Activated naive CD4-positive, alpha-beta T cell treated with anti-CD3 and anti-CD28 coated beads for 36 hours (primary cell): Measurements from ENCODE around the gene UBE3C. TPM values are rescaled to one million over a fixed set of nuclear protein-coding genes. Genes with fewer than 3 reads are reported as not detected.
"Not testable (repeated sequence)": the region's sequence is repeated elsewhere in the genome, so short reads cannot be mapped to it uniquely, and the experiment has no call there.

Source experiments
- CTCF ChIA-PET: fragments of 350-600 bp; sonication (Branson Sonifier 250); formaldehyde crosslinking; loops from one replicate; lab custom pipeline; 2021; ENCODE audit warnings: antibody characterized with exemption; lab: Charles Lee
- DNase-seq: peaks from one replicate; pipeline ENCODE4 v3.0.0-alpha.2; 2020
- H3K27ac Mint-ChIP-seq: one replicate; pipeline ENCODE4 v1.8.0; 2021; ENCODE audit warnings: mild to moderate bottlenecking, mixed read lengths
- H3K27me3 Mint-ChIP-seq: one replicate; pipeline ENCODE4 v1.8.0; 2021; ENCODE audit warnings: low read depth, mixed read lengths
- H3K36me3 Mint-ChIP-seq: one replicate; pipeline ENCODE4 v1.8.0; 2021; ENCODE audit warnings: low read depth, mixed read lengths
- H3K4me1 Mint-ChIP-seq: one replicate; pipeline ENCODE4 v1.8.0; 2021; ENCODE audit warnings: low read depth, mixed read lengths
- H3K4me3 Mint-ChIP-seq: one replicate; pipeline ENCODE4 v1.8.0; 2021; ENCODE audit warnings: mild to moderate bottlenecking, moderate library complexity, mixed read lengths
- H3K9me3 Mint-ChIP-seq: one replicate; pipeline ENCODE4 v1.8.0; 2021; ENCODE audit warnings: mixed read lengths
- intact Hi-C: fragments of 100-400 bp; cut with micrococcal nuclease; formaldehyde crosslinking; loops from one replicate; pipeline ENCODE4 v1.15.1; 2023
- total RNA-seq, 2 experiments: library from RNA; stranded (reverse); gene quantifications; one replicate each; pipeline ENCODE4 v1.2.3, GENCODE V29; 2021

The UBE3C gene
- total RNA-seq, 2 experiments from 2014 or later, result 52.9 to 55.7 TPM

GRCh38 chr7:157250605-157251228, 112.0 kb downstream of the UBE3C start:
- CTCF ChIA-PET, result interaction anchor here (0.8 to 3.8 kb wide), 12 partner anchors 10 to 351 kb away, joined by 3 to 15 read pairs (median 4); no protein-coding TSS in a partner anchor

GRCh38 chr7:157251817-157252216, 113.1 kb downstream of the UBE3C start:
- intact Hi-C loops, H3K27ac Mint-ChIP-seq, H3K4me3 Mint-ChIP-seq: not testable (repeated sequence)

More at GRCh38 chr7:157250605-157251228, 112.0 kb downstream of the UBE3C start:
- Mint-ChIP-seq H3K9me3 (no peaks in the 10 kb centered on the region), H3K36me3 (peaks cover 7% of the 10 kb centered on the region), H3K4me3 (no peak overlapping the region), H3K4me1 (no peaks in the 10 kb centered on the region), H3K27ac (no peak overlapping the region), H3K27me3 (no peaks in the 10 kb centered on the region)
- DNase-seq, result peak; percentile 70
- intact Hi-C loops, result loop anchor here (1.0 kb wide), 2 partner anchors 280 to 341 kb away; no protein-coding TSS in a partner anchor

GRCh38 chr7:157253850-157254249, 115.1 kb downstream of the UBE3C start:
- Mint-ChIP-seq H3K4me1 (no peaks in the 10 kb centered on the region), H3K27ac (no peak overlapping the region), H3K9me3 (no peaks in the 10 kb centered on the region), H3K27me3 (no peaks in the 10 kb centered on the region), H3K4me3 (no peak overlapping the region), H3K36me3 (peaks cover 19% of the 10 kb centered on the region)
- intact Hi-C loops, result no loop called here
- CTCF ChIA-PET, result no interaction called here
- no peak for DNase-seq

More at GRCh38 chr7:157251817-157252216, 113.1 kb downstream of the UBE3C start:
- H3K36me3 Mint-ChIP-seq, result peaks cover 12% of the 10 kb centered on the region
- not testable (repeated sequence) for H3K9me3 Mint-ChIP-seq, H3K27me3 Mint-ChIP-seq, H3K4me1 Mint-ChIP-seq, DNase-seq
- CTCF ChIA-PET, result interaction anchor here (0.6 to 2.0 kb wide), 5 partner anchors 18 to 120 kb away, joined by 3 to 6 read pairs (median 4); no protein-coding TSS in a partner anchor

GRCh38 chr7:157254781-157255180, 116.1 kb downstream of the UBE3C start:
- H3K27me3 Mint-ChIP-seq, H3K4me3 Mint-ChIP-seq, H3K27ac Mint-ChIP-seq, H3K9me3 Mint-ChIP-seq, intact Hi-C loops, H3K4me1 Mint-ChIP-seq, DNase-seq: not testable (repeated sequence)
- H3K36me3 Mint-ChIP-seq, result peaks cover 17% of the 10 kb centered on the region
- CTCF ChIA-PET, result interaction anchor here (0.6 to 0.9 kb wide), 2 partner anchors 19 to 384 kb away, joined by 3 read pairs; no protein-coding TSS in a partner anchor

- no peak for DNase-seq
- Mint-ChIP-seq H3K4me1 (no peaks in the 10 kb centered on the region), H3K27ac (no peak overlapping the region), H3K36me3 (peaks cover 18% of the 10 kb centered on the region), H3K4me3 (no peak overlapping the region), H3K27me3 (no peaks in the 10 kb centered on the region), H3K9me3 (no peaks in the 10 kb centered on the region)
- intact Hi-C loops, result no loop called here
- CTCF ChIA-PET, result interaction anchor here (0.6 to 1.1 kb wide), 3 partner anchors 14 to 384 kb away, joined by 3 read pairs; no protein-coding TSS in a partner anchor
Measured at GRCh38 chr7:157255201-157255606, 116.5 kb downstream of the UBE3C start.

- H3K27ac Mint-ChIP-seq, result no peak overlapping the region
- H3K4me1 Mint-ChIP-seq, result no peaks in the 10 kb centered on the region
- DNase-seq, result no peak
- intact Hi-C loops, result no loop called here
- CTCF ChIA-PET, result no interaction called here
- H3K9me3 Mint-ChIP-seq, result no peaks in the 10 kb centered on the region
- H3K4me3 Mint-ChIP-seq, result no peak overlapping the region
- H3K36me3 Mint-ChIP-seq, result peaks cover 16% of the 10 kb centered on the region
- no peaks in the 10 kb centered on the region for H3K27me3 Mint-ChIP-seq
Measured at GRCh38 chr7:157263156-157263555, 124.4 kb downstream of the UBE3C start.

- Mint-ChIP-seq H3K36me3 (peaks cover 24% of the 10 kb centered on the region), H3K4me1 (no peaks in the 10 kb centered on the region), H3K4me3 (no peak overlapping the region), H3K9me3 (no peaks in the 10 kb centered on the region), H3K27me3 (no peaks in the 10 kb centered on the region), H3K27ac (no peak overlapping the region)
- intact Hi-C loops, result no loop called here
- DNase-seq, result no peak
- CTCF ChIA-PET, result interaction anchor here (0.6 kb wide), 1 partner anchor 121 kb away, joined by 4 read pairs; no protein-coding TSS in a partner anchor
Measured at GRCh38 chr7:157265051-157265450, 126.3 kb downstream of the UBE3C start.

GRCh38 chr7:157266272-157266671, 127.5 kb downstream of the UBE3C start:
- no peaks in the 10 kb centered on the region for H3K27me3 Mint-ChIP-seq

GRCh38 chr7:157267516-157267915, 128.8 kb downstream of the UBE3C start:
- Mint-ChIP-seq H3K9me3 (no peaks in the 10 kb centered on the region), H3K4me3 (no peak overlapping the region), H3K4me1 (no peaks in the 10 kb centered on the region), H3K27me3 (no peaks in the 10 kb centered on the region), H3K36me3 (peaks cover 25% of the 10 kb centered on the region), H3K27ac (no peak overlapping the region)
- no peak for DNase-seq
- intact Hi-C loops, result no loop called here
- CTCF ChIA-PET, result interaction anchor here (1.3 to 2.0 kb wide), 2 partner anchors 16 to 17 kb away, joined by 3 to 7 read pairs; no protein-coding TSS in a partner anchor

More at GRCh38 chr7:157266272-157266671, 127.5 kb downstream of the UBE3C start:
- no peak for DNase-seq
- H3K9me3 Mint-ChIP-seq, result no peaks in the 10 kb centered on the region
- CTCF ChIA-PET, result interaction anchor here (2.0 kb wide), 1 partner anchor 16 kb away, joined by 7 read pairs; no protein-coding TSS in a partner anchor
- H3K4me3 Mint-ChIP-seq, result no peak overlapping the region
- intact Hi-C loops, result no loop called here
- H3K4me1 Mint-ChIP-seq, result no peaks in the 10 kb centered on the region
- no peak overlapping the region for H3K27ac Mint-ChIP-seq
- peaks cover 25% of the 10 kb centered on the region for H3K36me3 Mint-ChIP-seq

GRCh38 chr7:157267956-157268355, 129.2 kb downstream of the UBE3C start:
- Mint-ChIP-seq H3K27ac (no peak overlapping the region), H3K36me3 (peaks cover 23% of the 10 kb centered on the region), H3K27me3 (no peaks in the 10 kb centered on the region), H3K9me3 (no peaks in the 10 kb centered on the region), H3K4me3 (no peak overlapping the region), H3K4me1 (no peaks in the 10 kb centered on the region)
- intact Hi-C loops, result no loop called here
- no peak for DNase-seq
- CTCF ChIA-PET, result interaction anchor here (1.3 to 2.0 kb wide), 2 partner anchors 16 to 18 kb away, joined by 3 to 7 read pairs; no protein-coding TSS in a partner anchor

- Mint-ChIP-seq H3K4me1 (no peaks in the 10 kb centered on the region), H3K36me3 (peaks cover 22% of the 10 kb centered on the region), H3K27ac (no peak overlapping the region), H3K4me3 (no peak overlapping the region), H3K27me3 (no peaks in the 10 kb centered on the region), H3K9me3 (no peaks in the 10 kb centered on the region)
- DNase-seq, result no peak
- intact Hi-C loops, result no loop called here
- CTCF ChIA-PET, result interaction anchor here (0.9 to 2.0 kb wide), 3 partner anchors 13 to 18 kb away, joined by 3 to 7 read pairs (median 3); no protein-coding TSS in a partner anchor
Measured at GRCh38 chr7:157268540-157268939, 129.8 kb downstream of the UBE3C start.

- Mint-ChIP-seq H3K36me3 (peaks cover 22% of the 10 kb centered on the region), H3K4me3 (no peak overlapping the region)
- intact Hi-C loops, result loop anchor here (5.0 to 10.0 kb wide), 2 partner anchors 297 to 1475 kb away; no protein-coding TSS in a partner anchor
Measured at GRCh38 chr7:157269341-157270059, 130.8 kb downstream of the UBE3C start.

More at GRCh38 chr7:157269341-157270059, 130.8 kb downstream of the UBE3C start:
- Mint-ChIP-seq H3K9me3 (no peaks in the 10 kb centered on the region), H3K27ac (no peak overlapping the region), H3K27me3 (no peaks in the 10 kb centered on the region), H3K4me1 (no peaks in the 10 kb centered on the region)
- DNase-seq, result no peak
- CTCF ChIA-PET, result interaction anchor here (0.9 kb wide), 1 partner anchor 14 kb away, joined by 3 read pairs; no protein-coding TSS in a partner anchor
